Transverse colon (tissue), 4 donors: ENCODE measurements around the gene COL23A1. TPM values are rescaled to one million over a fixed set of nuclear protein-coding genes. Genes with fewer than 3 reads are reported as not detected.
A peak's percentile ranks its signal among the peaks of the same experiment; 100 is the strongest.

ENCODE experiments used
- DNase-seq: peaks from one replicate; pipeline ENCODE4 v3.0.0-alpha.2; 2019
- H3K27ac ChIP-seq, 4 donors: fragments of 200-600 bp; sonication (generic); 2 replicates each; pipeline ENCODE4 v1.5.1; 2016 to 2018; ENCODE audit warnings: inconsistent platforms in 4 of 4
- H3K27me3 ChIP-seq: fragments of 200-600 bp; sonication (generic); 2 replicates; pipeline ENCODE4 v1.5.1; 2017; ENCODE audit warnings: inconsistent platforms
- H3K36me3 ChIP-seq, 4 donors: fragments of 200-600 bp; sonication (generic); 2 replicates each; pipeline ENCODE4 v1.5.1; 2017 to 2019; ENCODE audit warnings: inconsistent platforms in 4 of 4
- H3K4me1 ChIP-seq, 4 donors: fragments of 200-600 bp; sonication (generic); 2 replicates each; pipeline ENCODE4 v1.5.1; 2017 to 2020; ENCODE audit warnings: inconsistent platforms in 4 of 4
- H3K4me3 ChIP-seq, 4 donors: fragments of 200-600 bp; sonication (generic); 1 replicate in 1 of 4; 2 replicates in 3 of 4; pipeline versions ENCODE4 v1.5.1 to v1.6.1; 2017 to 2019; ENCODE audit warnings: inconsistent platforms in 4 of 4
- H3K9me3 ChIP-seq, 2 donors: fragments of 200-600 bp; sonication (generic); 2 replicates each; pipeline ENCODE4 v1.5.1; 2017 to 2019; ENCODE audit warnings: inconsistent platforms in 2 of 2
- EP300 ChIP-seq: sonication (generic); formaldehyde crosslinking; IDR thresholded peaks from one replicate; pipeline ENCODE4 v1.6.1; 2017; ENCODE audit warnings: antibody characterized with exemption, low read depth
- POLR2A ChIP-seq: fragments of 450-650 bp; IDR thresholded peaks from one replicate; pipeline ENCODE4 v1.6.1; 2016; ENCODE audit warnings: antibody characterized with exemption, mild to moderate bottlenecking, moderate library complexity
- POLR2AphosphoS5 ChIP-seq, 3 donors: sonication (generic); formaldehyde crosslinking; IDR thresholded peaks; one replicate each; pipeline ENCODE4 v1.6.1; 2016; ENCODE audit warnings: antibody characterized with exemption in 3 of 3
- WGBS, 2 donors: methylation state at CpG; one replicate each; pipeline ENCODE4 v1.1.5; 2018; ENCODE audit warnings: low coverage in 1 of 2; 5-methylcytosine and 5-hydroxymethylcytosine counted together
- in situ Hi-C, 4 donors: fragments of 200-750 bp; cut with MboI; loops; one replicate each; pipeline versions ENCODE4 v1.15.0 to v1.15.1; 2017; ENCODE audit warnings: low sequenced_read_pairs in 3 of 4, low pct_ligation_motif_present in 1 of 4, low pct_unique_long_range_greater_than_20kb in 1 of 4
- intact Hi-C: fragments of 100-400 bp; cut with DNase I; formaldehyde crosslinking; loops from one replicate; pipeline ENCODE4 v1.15.1; 2023; ENCODE audit warnings: low total_unique reads
- total RNA-seq, 4 donors: library from RNA; depleted of rRNA; stranded (reverse); fragments of >200 nt; gene quantifications; one replicate each; pipeline ENCODE4 v1.1.0, GENCODE V29; 2016
- TF ChIP-seq, protein P1 (sequence below), 5 experiments: fragments of 200-600 bp in 3 of 5; fragments of 450-650 bp in 2 of 5; sonication (generic) in 3 of 5; IDR thresholded peaks; 1 replicate in 2 of 5; 2 replicates in 3 of 5; pipeline ENCODE4 v1.5.1; 2016 to 2017; ENCODE audit warnings: antibody characterized with exemption in 5 of 5, inconsistent platforms in 3 of 5, mild to moderate bottlenecking in 2 of 5, moderate library complexity in 1 of 5

Gene COL23A1
- total RNA-seq, 4 donors from 2014 or later: 0.14 to 2.2 (median 1.4) TPM; not detected in 1

DNA sequence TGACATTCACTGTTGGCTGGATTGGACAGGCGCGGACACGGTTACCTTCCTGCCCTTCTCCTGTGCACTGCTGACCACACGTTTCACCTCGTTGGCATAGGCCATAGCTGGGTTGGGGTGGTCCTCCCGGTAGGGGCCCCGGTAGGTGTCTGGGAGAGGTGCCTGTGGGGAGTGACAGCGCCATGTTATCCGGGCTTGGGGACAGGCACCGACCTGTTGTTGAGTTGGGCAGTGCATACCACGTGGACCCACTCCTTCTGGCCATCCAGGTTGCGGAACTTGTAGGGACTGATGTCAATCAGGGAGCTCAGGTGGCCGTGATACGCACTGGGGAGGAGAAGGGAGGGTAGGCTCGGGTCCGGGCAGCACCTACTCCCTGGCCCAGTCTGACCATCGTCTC lies 365.8 kb downstream of the COL23A1 start:
- in situ Hi-C loops (no loop called here), intact Hi-C loops (no loop called here)
- H3K36me3 ChIP-seq: peaks cover 0 to 19% (median 2%) of the 10 kb centered on the region in 4 donors
- DNase-seq: no peak
- H3K9me3 ChIP-seq: no peaks in the 10 kb centered on the region
- H3K4me3 ChIP-seq: no peak overlapping the region
- WGBS, 2 donors: 92% methylated on average over 17 of the region's 17 CpGs; no CpG with 5 or more reads in 1 of the 2 donors
- H3K4me1 ChIP-seq: peaks cover 0 to 47% (median 17%) of the 10 kb centered on the region in 4 donors
- TF ChIP-seq EP300 (no peak), POLR2A (no peak), POLR2AphosphoS5 (IDR thresholded peaks at IDR 0.05) (no peak)
- TF ChIP-seq, protein P1, sequence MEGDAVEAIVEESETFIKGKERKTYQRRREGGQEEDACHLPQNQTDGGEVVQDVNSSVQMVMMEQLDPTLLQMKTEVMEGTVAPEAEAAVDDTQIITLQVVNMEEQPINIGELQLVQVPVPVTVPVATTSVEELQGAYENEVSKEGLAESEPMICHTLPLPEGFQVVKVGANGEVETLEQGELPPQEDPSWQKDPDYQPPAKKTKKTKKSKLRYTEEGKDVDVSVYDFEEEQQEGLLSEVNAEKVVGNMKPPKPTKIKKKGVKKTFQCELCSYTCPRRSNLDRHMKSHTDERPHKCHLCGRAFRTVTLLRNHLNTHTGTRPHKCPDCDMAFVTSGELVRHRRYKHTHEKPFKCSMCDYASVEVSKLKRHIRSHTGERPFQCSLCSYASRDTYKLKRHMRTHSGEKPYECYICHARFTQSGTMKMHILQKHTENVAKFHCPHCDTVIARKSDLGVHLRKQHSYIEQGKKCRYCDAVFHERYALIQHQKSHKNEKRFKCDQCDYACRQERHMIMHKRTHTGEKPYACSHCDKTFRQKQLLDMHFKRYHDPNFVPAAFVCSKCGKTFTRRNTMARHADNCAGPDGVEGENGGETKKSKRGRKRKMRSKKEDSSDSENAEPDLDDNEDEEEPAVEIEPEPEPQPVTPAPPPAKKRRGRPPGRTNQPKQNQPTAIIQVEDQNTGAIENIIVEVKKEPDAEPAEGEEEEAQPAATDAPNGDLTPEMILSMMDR (IDR thresholded peaks at IDR 0.05): no peak
- no peaks in the 10 kb centered on the region for H3K27me3 ChIP-seq
- H3K27ac ChIP-seq: no peak overlapping the region

GRCh38 chr5:178223828-178224335 lies 366.3 kb downstream of the COL23A1 start:
- Histone ChIP-seq H3K9me3 (no peaks in the 10 kb centered on the region), H3K4me3 (no peak overlapping the region), H3K27ac (no peak overlapping the region), H3K36me3 (peaks cover 0 to 15% (median 2%) of the 10 kb centered on the region in 4 donors), H3K4me1 (peaks cover 0 to 42% (median 17%) of the 10 kb centered on the region in 4 donors), H3K27me3 (no peaks in the 10 kb centered on the region)
- 78 to 94% methylated on average over 3 to 13 of the region's 13 CpGs for WGBS, 2 donors
- DNase-seq: no peak
- intact Hi-C loops: no loop called here
- in situ Hi-C loops: no loop called here
- TF ChIP-seq EP300 (no peak), POLR2AphosphoS5 (IDR thresholded peaks at IDR 0.05) (no peak), POLR2A (peak; percentile 5)
- TF ChIP-seq, protein P1 (IDR thresholded peaks at IDR 0.05): no peak

DNA sequence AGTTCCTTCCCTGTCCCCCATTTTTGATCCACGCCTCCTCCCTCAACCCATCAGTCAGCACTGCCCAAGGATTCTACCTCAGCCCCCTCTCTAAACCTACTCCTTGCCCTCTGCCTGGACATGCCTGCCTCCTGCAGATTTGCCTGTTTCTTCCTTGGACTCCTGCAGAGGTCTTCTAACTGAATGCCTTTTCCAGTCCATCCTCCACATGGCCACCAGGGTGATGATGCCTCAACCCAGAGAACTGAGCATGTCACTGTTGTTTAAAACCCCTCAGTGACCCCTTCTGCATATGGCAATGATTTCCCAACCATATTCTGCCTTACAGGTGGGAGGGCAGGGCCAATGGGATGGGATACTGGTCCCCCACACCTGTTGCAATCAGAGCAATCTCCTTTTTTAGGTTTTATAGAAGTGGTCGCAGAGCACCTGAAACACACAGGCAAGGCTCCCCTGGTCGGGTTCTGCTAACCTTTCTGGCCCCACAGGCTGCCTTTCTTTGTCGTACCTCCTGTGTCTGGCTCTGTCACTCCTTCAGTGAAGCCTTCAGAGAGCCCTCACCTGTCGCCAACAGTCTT lies 366.9 kb downstream of the COL23A1 start:
- Histone ChIP-seq H3K4me3 (no peak overlapping the region), H3K36me3 (peaks cover 0 to 9% (median 1%) of the 10 kb centered on the region in 4 donors), H3K27ac (no peak overlapping the region), H3K9me3 (no peaks in the 10 kb centered on the region), H3K27me3 (no peaks in the 10 kb centered on the region), H3K4me1 (peaks cover 0 to 36% (median 17%) of the 10 kb centered on the region in 4 donors)
- intact Hi-C loops (no loop called here), in situ Hi-C loops (no loop called here)
- TF ChIP-seq, protein P1 (IDR thresholded peaks at IDR 0.05): peak in 1 of 5 experiments; percentile 26
- TF ChIP-seq POLR2AphosphoS5 (IDR thresholded peaks at IDR 0.05): no peak
- no peak for DNase-seq
- WGBS, 2 donors: 90 to 100% methylated on average over 1 to 5 of the region's 5 CpGs

- WGBS, 2 donors: 94% methylated on average over 15 of the region's 15 CpGs; no CpG with 5 or more reads in 1 of the 2 donors
- H3K27ac ChIP-seq: no peak overlapping the region
Measured at GRCh38 chr5:178222292-178222691, 367.9 kb downstream of the COL23A1 start.

More at GRCh38 chr5:178222292-178222691, 367.9 kb downstream of the COL23A1 start:
- intact Hi-C loops: no loop called here
- peak; percentile 6 for DNase-seq
- Histone ChIP-seq H3K4me1 (peaks cover 0 to 28% (median 16%) of the 10 kb centered on the region in 4 donors), H3K27me3 (no peaks in the 10 kb centered on the region), H3K4me3 (no peak overlapping the region), H3K9me3 (no peaks in the 10 kb centered on the region), H3K36me3 (no peaks in the 10 kb centered on the region)
- TF ChIP-seq POLR2A: no peak
- TF ChIP-seq, protein P1 (IDR thresholded peaks at IDR 0.05): no peak
- in situ Hi-C loops: no loop called here
